Activated CD8-positive, alpha-beta memory T cell treated with anti-CD3 and anti-CD28 coated beads, Interleukin-2, amount 50 U/mL, for 4 hours (primary cell): ENCODE results near the gene EXOC4.
A peak's percentile ranks its signal among the peaks of the same experiment; 100 is the strongest.
"Not testable (repeated sequence)": the region's sequence is repeated elsewhere in the genome, so short reads cannot be mapped to it uniquely, and the experiment has no call there.

Experiments used
- DNase-seq: peaks from one replicate; pipeline ENCODE4 v3.0.0-alpha.2; 2020

The EXOC4 gene

DNA sequence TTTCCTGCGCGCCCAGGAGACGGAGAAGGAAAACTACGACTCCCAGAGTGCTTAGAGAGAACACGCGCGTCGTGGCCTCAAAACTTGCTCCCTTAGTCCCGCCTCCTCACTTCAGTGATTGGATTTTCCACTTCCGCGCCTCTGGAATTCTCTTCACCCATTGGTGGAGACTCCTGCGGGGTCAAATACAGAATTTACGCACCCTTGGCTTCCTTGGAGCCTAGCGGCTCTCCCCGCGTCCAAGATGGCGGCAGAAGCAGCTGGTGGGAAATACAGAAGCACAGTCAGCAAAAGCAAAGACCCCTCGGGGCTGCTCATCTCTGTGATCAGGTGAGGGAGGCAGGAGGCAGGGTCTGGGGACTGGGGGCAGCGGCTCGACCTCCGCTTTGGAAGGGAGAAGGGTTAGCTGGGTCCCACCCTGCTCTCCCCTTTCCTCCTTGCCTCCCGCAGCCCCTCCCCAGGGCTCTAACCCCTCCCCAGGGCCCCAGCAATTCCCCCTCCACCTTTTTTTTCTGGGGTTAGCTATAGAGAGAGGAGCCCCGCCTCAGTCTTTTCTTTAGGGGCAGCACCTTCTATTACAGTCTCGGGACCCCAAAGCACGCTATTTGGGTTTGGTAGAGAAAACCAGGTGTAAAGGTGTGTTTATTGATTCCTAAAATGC is at the start of gene EXOC4:
TSS of gene EXOC4 (plus strand) at position 221 of the 661 bp plus-strand sequence.
- peak; percentile 84 for DNase-seq

DNA sequence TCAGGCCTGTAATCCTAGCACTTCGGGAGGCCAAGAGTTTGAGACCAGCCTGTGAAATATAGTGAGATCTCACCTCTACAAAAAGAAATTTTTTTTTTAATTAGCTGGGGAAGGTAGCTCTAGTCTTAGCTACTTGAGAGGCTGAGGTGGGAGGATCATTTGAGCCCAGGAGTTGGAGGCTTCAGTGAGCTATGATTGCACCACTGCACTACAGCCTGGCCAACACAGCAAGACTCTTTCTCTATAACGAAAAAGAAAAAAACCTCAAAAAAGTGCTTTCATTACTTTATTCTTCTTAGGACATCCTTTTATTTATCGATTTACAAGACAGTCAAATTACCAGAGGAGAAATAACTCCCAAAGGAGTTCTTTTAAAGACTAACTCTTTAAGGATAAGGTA is 49.4 kb upstream of the EXOC4 start:
- DNase-seq = no peak

DNA sequence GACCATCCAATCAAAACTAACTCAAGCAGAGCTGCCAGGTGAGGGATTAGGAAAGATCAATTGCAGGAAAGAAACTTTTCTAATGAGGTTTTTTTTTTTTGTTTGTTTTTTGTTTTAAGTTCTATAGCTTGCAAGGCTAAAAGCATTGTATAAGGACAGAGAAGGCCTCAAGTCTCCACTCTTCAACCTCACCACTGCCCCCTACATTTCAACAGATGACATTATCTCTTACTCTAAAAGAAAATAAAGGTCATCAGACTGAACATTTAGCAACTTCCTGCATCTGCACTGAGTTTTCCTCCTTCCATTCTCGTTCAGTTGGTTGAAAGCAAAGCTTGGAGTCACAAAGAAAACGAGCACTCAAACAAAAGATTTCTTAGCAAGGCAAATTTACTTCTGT is 45.2 kb upstream of the EXOC4 start:
- no peak for DNase-seq

DNA sequence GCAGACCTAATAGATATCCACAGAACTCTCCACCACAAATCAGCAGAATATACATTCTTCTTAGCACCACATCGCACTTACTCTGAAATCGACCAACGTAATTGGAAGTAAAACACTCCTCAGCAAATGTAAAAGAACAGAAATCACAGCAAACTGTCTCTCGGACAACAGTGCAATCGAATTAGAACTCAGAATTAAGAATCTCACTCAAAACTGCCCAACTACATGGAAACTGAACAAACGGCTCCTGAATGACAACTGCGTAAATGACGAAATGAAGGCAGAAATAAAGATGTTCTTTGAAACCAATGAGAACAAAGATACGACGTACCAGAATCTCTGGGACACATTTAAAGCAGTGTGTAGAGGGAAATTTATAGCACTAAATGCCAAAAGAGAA is 42.1 kb upstream of the EXOC4 start:
- DNase-seq = not testable (repeated sequence)

DNA sequence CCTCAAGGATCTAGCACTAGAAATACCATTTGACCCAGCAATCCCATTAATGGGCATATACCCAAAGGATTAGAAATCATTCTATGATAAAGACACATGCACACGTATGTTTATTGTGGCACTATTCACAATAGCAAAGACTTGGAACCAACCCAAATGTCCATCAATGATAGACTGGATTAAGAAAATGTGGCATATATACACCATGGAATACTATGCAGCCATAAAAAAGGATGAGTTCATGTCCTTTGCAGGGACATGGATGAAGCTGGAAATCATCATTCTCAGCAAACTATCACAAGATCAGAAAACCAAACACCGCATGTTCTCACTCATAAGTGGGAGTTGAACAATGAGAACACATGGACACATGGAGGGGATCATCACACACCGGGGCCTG is 39.1 kb upstream of the EXOC4 start:
- DNase-seq = not testable (repeated sequence)

DNA sequence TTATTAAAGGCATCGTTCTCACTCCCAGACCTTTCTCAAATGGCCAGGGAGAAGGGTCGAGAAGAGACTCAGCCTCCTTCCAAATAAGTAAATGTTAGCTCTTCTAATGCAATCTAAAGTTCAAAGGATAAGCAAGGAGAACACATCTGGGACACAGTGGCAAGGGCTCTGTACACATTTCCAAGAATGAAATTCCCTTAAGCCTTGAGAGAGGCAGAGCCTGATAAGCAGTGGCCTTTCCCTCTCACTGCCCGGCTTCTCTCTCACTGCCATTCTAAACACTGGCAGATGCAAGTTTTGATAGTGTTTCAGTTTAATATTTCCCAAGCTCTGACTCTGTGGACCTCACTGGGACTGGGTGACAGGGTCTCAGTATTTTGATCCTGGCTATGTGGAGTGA is 35.1 kb upstream of the EXOC4 start:
- no peak for DNase-seq

DNA sequence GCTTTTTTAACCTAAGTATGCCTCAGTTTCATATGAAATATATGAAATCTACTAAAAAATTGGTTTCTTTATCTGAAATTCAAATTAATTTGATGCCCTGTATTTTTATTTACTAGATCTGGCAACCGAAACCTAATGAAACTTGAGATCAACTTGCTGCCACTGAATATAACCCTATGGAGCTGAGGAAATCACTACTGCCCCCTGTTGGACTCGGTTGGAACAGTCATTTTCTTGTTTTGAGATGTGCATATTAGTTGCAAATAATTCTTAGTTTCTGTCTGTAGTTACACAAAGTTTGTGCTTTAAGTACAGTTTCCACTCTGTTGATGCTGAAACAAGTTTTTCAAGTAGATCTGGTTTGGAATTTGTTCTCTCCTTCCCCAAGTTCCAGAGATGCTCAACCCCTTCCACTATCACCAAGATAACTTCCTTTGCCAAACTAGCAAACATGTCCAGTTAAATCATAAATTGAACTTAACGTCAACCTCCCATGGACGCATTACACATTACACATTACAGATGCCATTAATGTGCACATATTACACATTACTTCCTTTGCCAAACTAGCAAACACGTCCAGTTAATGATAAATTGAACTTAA is 22.2 kb upstream of the EXOC4 start:
- peak; percentile 33 for DNase-seq

DNA sequence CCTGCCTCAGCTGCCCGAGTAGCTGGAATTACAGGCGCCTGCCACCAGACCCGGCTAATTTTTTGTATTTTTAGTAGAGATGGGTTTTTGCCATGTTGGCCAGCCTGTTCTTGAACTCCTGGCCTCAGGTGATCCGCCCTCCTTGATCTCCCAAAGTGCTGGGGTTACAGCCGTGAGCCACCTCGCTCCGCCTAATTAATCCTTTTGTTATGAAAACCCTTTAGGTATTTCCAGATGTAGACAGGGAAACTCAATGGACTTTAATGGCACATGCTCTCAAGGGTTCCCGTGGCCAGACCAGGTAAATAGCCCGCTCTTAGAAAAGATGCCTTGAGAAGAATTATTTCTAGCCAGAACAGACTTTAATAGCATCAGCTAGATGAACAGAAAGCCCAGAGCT is 19.7 kb upstream of the EXOC4 start:
- DNase-seq = no peak

DNA sequence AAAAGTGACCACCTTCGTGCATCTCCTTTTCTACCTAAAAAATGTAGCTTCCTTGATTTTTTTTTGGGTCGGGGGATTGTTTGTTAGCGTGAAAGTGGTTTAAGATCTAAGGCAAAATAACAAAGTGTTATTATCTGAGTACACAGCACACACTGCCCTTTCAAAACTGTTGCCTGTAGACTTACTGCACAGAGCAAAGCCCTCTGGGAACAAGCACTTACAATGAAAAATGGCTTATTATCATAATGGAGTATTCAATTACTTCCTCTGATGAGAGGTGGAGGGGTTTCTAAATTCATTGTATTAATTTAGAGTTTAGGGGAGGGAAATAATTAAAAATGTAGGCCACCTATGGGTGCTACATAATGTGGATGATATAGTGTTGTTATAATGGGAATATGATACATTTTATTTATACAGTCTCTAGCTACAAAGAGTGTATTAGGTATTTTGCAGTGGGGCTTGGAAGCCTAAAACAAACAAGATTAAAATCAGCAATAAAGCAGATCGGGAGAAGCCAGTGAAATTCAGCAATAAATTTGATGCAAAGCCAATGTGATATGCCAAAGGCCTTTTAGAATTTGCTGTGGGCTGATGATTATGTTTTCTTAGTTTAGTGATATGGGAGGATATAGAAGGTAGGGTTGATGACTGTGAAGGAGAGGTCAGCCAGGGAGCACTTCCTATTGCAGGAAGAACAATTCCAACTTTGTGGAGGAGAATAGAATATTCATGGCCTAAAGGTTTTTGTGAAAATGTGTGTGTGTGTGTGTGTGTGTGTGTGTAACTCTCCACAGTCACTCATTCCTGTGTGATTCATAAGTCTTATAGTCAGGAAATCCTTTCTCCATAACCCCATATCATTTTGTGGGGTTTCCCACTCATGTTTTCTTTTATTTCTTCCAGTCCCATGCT is 17.7 kb upstream of the EXOC4 start:
- DNase-seq = no peak

DNA sequence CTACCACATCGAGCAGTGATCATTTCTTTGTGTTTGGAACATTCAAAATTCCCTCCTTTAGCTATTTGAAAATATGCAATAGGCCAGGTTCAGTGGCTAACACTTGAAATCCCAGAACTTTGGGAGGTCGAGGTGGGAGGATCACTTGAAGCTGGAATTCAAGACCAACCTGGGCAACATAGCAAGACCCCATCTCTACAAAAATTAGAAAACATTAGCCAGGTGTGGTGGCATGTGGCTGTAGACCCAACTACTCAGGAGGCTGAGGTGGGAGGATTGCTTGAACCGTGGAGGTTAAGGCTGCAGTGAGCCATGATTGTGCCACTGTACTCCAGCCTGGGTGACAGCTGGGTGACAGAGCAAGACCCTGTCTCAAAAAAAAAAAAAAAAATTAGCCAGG is 15.3 kb upstream of the EXOC4 start:
- no peak for DNase-seq

DNA sequence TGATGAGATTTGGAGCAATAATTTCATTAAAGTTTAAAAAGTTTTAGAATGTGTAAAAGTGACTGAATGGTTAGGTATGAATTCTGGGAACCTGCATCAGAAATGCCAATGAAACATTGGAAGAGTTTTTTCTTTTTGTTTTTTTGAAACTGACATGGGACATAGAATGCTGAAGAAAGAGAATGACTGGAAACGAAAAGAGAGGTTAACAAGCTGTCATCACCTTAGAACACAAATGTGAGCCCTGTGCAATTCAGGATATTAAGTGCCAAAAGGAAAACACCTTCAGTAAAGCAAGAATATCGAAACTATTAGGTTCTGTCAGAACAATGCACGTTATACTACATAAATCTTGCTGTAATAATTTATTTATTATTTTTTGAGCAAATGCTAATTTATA is 12.6 kb upstream of the EXOC4 start:
- DNase-seq = no peak

DNA sequence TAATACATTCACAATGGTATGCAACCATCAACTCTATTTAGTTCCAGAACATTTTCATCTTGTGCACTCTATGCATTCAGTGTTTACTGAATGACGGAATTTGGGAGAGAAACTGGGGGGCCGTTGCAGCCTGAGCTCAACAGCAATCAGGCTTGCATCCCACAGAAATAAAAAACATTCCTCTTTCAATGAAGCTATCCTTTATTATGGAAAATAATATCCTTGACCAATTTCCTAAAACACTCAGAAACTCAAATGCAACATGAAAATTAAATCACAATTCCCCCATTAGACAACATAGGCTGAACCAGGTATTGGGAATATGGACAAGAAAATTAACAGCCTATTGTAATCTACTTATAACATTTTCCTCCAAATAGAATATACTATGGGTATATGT is 6.3 kb upstream of the EXOC4 start:
- DNase-seq = no peak

DNA sequence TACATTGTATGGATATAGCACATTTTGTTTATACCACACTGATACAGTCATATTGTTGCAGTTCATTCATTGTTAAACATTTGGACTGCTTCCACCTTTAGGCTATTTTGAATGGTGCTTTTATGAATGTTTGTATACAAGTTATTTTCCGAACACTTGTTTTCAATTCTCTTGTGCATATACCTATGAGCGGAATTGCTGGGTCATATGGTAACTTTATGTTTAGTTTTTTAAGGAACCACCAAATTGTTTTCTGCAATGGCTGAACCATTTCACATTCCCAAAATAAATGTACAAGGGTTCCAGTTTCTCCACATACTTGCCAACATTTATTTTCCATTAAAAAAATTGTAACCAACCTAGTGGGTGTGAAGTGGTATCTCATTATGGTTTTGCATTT is 4.0 kb upstream of the EXOC4 start:
- no peak for DNase-seq

DNA sequence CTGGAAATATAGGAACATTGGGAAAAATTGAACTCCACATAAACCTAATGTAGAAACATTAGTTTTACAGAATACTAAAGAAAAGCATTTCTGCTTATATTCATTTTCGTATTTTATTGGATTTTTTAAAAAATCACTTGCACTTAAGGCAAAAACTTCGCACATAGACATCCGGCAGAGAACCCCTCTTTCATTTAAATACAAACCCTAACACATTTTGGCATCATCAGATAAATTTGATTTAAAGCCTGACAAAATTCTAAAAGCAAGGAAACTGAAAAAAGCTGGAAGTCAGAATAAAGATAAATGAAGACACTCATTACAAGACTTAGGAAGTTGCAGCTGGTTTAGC is 396 bp upstream of the EXOC4 start:
- no peak for DNase-seq

DNA sequence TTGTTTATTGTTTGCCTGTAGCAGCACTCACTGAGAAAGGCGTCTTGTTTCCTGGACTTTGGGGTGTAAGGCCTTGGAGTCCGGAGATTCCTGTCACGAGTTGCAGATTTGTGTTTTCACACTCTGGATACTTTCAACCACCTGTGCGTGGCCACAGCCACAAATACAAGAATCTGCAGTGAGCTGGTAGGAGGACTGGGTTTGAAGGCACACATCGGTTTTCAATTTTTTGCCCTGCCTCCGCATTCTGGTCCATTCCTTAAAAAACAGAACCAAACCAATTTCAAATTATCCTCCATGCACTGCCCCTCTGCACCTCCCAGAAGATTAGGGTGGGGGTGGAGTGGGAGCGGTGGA is 619 bp downstream of the EXOC4 start:
- no peak for DNase-seq

DNA sequence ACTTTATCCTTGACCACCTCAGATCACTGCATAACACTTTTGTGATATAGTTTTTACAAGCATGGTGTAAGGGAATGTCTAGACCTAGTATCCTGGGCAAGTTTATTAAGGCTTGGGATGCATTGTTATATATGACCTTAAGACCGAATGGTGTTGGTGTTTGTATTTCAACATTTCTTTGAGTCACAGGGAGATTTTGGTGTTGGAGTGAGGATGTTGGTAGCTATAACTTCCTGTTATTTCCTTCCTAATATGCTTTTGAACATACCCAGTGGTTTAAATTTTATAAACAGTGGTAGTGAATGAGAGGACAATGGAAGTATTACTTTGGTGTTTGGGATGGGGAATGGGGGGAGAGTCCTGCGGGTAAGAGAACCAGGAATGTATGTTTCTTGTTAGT is 2.6 kb downstream of the EXOC4 start:
- no peak for DNase-seq

DNA sequence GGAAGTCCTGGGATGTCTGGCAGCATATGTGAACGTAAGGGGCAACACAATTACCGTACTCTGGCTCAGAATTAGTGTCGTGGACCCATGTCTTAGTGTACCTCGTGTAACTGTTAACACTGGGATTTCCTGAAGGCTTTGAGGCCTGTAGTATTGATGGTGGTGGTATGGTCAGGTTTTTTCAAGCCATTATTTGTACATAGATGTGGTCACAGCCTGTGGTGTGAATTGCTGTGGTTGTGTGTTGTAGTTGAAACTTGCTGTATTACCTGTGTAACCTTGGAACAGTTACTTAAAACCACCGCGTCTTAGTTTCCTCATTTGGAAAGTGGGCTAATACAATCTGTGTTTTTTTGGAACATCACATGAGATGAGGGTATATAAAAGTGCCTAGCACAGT is 5.3 kb downstream of the EXOC4 start:
- DNase-seq = no peak

DNA sequence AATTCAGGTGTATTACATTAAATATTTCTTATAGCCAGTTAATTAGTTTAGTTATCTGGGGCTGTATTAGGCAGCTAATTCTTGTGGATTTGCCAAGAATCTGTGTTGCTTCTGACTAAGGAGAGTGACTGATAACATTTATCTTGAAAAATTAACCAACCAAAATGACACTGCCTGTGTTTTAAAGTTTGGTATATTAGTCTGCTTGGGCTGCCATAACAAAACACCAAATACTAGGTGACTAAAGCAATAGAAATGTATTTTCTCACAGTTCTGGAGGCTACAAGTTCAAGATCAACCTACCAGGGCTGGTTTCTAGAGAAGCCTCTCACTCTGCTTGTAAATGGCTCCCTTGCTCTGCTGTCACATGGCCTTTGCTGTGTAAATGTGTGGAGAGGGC is 12.9 kb downstream of the EXOC4 start:
- DNase-seq = no peak

DNA sequence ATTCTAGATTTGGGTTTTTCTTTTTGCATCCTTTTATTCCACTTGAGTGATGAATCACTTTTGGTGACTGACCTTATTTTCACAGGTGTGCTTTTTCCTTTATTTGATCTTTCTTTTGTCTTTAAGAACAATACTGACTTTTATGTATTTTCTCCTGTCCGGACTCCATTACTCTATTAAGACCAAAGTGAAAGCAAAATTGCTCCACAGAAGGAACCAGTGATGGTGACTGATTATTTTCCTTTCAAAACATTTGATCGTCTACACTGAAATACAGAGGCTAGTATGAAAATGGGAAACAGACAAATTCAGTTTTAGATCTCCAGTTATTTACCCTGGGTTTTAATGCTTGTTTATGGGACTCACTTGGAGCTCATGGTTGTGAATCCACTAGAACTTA is 15.5 kb downstream of the EXOC4 start:
- DNase-seq = no peak

DNA sequence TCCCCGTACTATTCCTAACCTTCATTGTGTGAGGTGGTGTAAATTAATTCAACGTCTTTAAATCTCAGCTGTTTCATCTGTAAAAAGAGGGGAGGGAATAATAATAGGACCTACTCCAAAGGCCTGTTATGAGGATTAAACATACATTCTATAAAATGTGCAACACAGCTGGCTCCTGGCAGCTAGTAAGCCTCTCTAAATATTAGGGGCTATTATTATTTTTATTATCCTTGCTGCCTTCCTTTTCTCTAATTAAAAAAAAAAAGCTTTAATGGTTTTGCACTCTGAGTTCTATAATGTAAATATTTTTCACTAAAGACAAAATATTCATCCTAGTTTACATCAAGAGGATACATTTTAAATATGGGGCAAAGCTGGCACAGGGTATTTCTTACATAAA is 19.5 kb downstream of the EXOC4 start:
- no peak for DNase-seq

DNA sequence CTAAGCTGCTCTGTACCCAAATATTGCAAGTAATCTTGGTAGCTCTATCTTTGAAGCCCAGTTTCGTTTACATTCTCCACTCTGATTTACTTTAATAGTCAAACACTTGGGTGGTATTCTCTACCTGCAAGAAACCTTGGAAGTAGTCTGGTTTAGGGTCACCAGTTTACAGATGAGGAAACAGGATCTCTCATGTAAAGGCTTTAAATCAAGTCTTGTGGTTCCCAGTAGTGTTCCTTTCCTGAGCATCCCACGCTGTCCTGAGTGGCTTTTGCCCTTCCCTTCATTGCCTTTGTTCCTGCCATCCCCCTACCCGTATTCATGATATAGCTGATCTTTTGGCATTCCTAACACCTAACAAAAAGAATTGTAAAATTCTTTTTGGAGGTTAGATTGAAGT is 20.3 kb downstream of the EXOC4 start:
- DNase-seq = no peak

DNA sequence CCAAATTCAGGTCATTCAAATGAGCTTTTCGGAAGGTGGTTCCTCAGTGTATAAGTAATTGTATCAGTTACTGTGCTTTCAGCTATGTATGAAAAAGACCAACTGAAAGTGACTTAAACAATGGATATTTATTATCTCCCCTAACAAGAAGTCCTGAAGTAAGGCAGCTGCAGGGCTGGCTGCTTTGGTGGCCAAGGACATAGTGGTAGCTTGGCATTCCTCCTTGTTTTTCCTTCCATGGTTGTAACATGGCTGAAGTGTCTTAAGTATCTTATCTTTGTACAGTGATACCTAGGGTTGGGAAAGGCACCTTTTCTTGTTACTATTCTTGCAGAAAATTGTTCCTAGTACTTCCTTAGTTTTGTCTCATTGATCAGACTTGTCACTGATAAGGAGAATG is 21.4 kb downstream of the EXOC4 start:
- no peak for DNase-seq

DNA sequence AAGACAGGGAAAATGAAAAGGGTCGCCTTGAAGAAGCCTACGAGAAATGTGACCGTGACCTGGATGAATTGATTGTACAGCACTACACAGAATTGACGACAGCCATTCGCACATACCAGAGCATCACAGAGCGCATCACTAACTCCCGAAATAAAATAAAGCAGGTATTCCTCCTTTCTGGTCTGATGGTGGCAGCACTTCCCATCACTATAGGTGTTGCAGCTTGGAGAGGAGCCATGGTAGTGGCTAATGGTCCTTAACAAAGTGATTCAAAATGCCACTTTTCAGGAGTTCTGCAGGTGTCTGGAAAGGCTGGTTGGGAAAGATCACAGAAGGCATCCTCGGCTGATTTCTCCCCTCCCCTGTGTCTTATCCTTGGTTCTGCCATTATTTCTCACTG is 22.1 kb downstream of the EXOC4 start:
- no peak for DNase-seq

DNA sequence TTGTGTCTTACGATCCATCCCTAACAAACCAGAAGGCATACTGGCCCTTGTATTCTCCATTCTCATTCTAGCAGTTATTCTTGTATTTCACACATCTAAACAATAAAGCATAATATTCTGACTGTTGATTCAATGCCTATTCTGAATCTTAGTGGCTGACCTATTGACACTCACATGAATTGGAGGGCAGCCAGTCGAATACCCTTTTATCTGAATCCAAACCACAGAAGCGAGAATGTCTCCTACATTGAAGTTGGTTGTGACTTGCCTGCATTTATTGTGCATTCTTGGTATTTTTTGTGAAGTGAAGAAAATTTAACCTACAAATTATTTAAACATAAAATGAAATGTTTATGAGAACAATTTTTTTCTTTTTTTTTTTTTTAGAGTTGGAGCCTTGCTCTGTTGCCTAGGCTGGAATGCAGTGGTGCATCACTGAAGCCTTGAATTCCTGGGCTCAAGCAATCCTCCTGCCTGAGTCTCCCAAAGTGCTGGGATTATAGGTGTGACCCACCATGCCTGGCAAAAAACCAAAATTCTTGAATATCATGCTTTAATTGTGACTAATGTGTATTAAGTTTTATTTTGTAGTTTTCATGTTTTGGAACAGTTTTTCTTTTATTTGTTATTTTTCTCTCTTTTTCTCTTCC is 22.7 kb downstream of the EXOC4 start:
- no peak for DNase-seq
